ENCODE results near the gene VAMP5.
"Not testable (repeated sequence)": the region's sequence is repeated elsewhere in the genome, so short reads cannot be mapped to it uniquely, and the experiment has no call there.

- TF ChIP-seq, protein P1, sequence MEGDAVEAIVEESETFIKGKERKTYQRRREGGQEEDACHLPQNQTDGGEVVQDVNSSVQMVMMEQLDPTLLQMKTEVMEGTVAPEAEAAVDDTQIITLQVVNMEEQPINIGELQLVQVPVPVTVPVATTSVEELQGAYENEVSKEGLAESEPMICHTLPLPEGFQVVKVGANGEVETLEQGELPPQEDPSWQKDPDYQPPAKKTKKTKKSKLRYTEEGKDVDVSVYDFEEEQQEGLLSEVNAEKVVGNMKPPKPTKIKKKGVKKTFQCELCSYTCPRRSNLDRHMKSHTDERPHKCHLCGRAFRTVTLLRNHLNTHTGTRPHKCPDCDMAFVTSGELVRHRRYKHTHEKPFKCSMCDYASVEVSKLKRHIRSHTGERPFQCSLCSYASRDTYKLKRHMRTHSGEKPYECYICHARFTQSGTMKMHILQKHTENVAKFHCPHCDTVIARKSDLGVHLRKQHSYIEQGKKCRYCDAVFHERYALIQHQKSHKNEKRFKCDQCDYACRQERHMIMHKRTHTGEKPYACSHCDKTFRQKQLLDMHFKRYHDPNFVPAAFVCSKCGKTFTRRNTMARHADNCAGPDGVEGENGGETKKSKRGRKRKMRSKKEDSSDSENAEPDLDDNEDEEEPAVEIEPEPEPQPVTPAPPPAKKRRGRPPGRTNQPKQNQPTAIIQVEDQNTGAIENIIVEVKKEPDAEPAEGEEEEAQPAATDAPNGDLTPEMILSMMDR (IDR thresholded peaks at IDR 0.05; ENCODE audit: low read depth, low read length, poor library complexity, severe bottlenecking), result not testable (repeated sequence)
- TF ChIP-seq EZH2phosphoT487 (IDR thresholded peaks at IDR 0.05; ENCODE audit: borderline replicate concordance, low read length), result not testable (repeated sequence)
These were observed 8.1 kb downstream of the VAMP5 start for GRCh38 chr2:85592299-85592698.

Measured in DOHH2 (cell line).